Activated naive CD4-positive, alpha-beta T cell treated with anti-CD3 and anti-CD28 coated beads for 36 hours (primary cell): Measurements from ENCODE around the gene MAPKAPK3. TPM values are rescaled to one million over a fixed set of nuclear protein-coding genes. Genes with fewer than 3 reads are reported as not detected.

Experiments used
- CTCF ChIA-PET: fragments of 350-600 bp; sonication (Branson Sonifier 250); formaldehyde crosslinking; loops from one replicate; lab custom pipeline; 2021; ENCODE audit warnings: antibody characterized with exemption; lab: Charles Lee
- DNase-seq: peaks from one replicate; pipeline ENCODE4 v3.0.0-alpha.2; 2020
- H3K27ac Mint-ChIP-seq: one replicate; pipeline ENCODE4 v1.8.0; 2021; ENCODE audit warnings: mild to moderate bottlenecking, mixed read lengths
- H3K27me3 Mint-ChIP-seq: one replicate; pipeline ENCODE4 v1.8.0; 2021; ENCODE audit warnings: low read depth, mixed read lengths
- H3K36me3 Mint-ChIP-seq: one replicate; pipeline ENCODE4 v1.8.0; 2021; ENCODE audit warnings: low read depth, mixed read lengths
- H3K4me1 Mint-ChIP-seq: one replicate; pipeline ENCODE4 v1.8.0; 2021; ENCODE audit warnings: low read depth, mixed read lengths
- H3K4me3 Mint-ChIP-seq: one replicate; pipeline ENCODE4 v1.8.0; 2021; ENCODE audit warnings: mild to moderate bottlenecking, moderate library complexity, mixed read lengths
- H3K9me3 Mint-ChIP-seq: one replicate; pipeline ENCODE4 v1.8.0; 2021; ENCODE audit warnings: mixed read lengths
- intact Hi-C: fragments of 100-400 bp; cut with micrococcal nuclease; formaldehyde crosslinking; loops from one replicate; pipeline ENCODE4 v1.15.1; 2023
- total RNA-seq, 2 experiments: library from RNA; stranded (reverse); gene quantifications; one replicate each; pipeline ENCODE4 v1.2.3, GENCODE V29; 2021

MAPKAPK3 gene
- total RNA-seq, 2 experiments from 2014 or later: 105 to 106 TPM

GRCh38 chr3:50650018-50650417 is 33.1 kb downstream of the MAPKAPK3 start:
- intact Hi-C loops: no loop called here
- H3K27ac Mint-ChIP-seq: peak overlapping the region; percentile 32
- H3K36me3 Mint-ChIP-seq: peaks cover 7% of the 10 kb centered on the region
- CTCF ChIA-PET: interaction anchor here (0.6 to 10.6 kb wide), 4 partner anchors 16 to 35 kb away, joined by 3 to 148 read pairs (median 4); partner anchors contain the start of gene MAPKAPK3
- DNase-seq: no peak
- no peaks in the 10 kb centered on the region for H3K9me3 Mint-ChIP-seq
- H3K4me3 Mint-ChIP-seq: no peak overlapping the region
- no peaks in the 10 kb centered on the region for H3K27me3 Mint-ChIP-seq
- peaks cover 16% of the 10 kb centered on the region for H3K4me1 Mint-ChIP-seq

GRCh38 chr3:50651445-50651844 is 34.5 kb downstream of the MAPKAPK3 start:
- H3K4me1 Mint-ChIP-seq: peaks cover 22% of the 10 kb centered on the region
- intact Hi-C loops: no loop called here
- no peaks in the 10 kb centered on the region for H3K9me3 Mint-ChIP-seq
- CTCF ChIA-PET: interaction anchor here (0.8 to 10.6 kb wide), 5 partner anchors 30 to 102 kb away, joined by 3 to 148 read pairs (median 31); partner anchors contain the start of gene MAPKAPK3
- H3K27ac Mint-ChIP-seq: no peak overlapping the region
- no peaks in the 10 kb centered on the region for H3K27me3 Mint-ChIP-seq
- peaks cover 2% of the 10 kb centered on the region for H3K36me3 Mint-ChIP-seq
- no peak for DNase-seq
- H3K4me3 Mint-ChIP-seq: no peak overlapping the region

GRCh38 chr3:50651920-50652529 is 35.1 kb downstream of the MAPKAPK3 start:
- DNase-seq: no peak
- Mint-ChIP-seq H3K4me1 (peaks cover 22% of the 10 kb centered on the region), H3K27me3 (no peaks in the 10 kb centered on the region), H3K9me3 (no peaks in the 10 kb centered on the region), H3K36me3 (peaks cover 2% of the 10 kb centered on the region), H3K27ac (no peak overlapping the region), H3K4me3 (no peak overlapping the region)
- intact Hi-C loops: loop anchor here (1.0 kb wide), 3 partner anchors 28 to 80 kb away; no protein-coding TSS in a partner anchor
- CTCF ChIA-PET: interaction anchor here (0.7 to 10.6 kb wide), 22 partner anchors 8 to 248 kb away, joined by 3 to 148 read pairs (median 4); partner anchors contain the start of genes C3orf18 and MAPKAPK3

DNA sequence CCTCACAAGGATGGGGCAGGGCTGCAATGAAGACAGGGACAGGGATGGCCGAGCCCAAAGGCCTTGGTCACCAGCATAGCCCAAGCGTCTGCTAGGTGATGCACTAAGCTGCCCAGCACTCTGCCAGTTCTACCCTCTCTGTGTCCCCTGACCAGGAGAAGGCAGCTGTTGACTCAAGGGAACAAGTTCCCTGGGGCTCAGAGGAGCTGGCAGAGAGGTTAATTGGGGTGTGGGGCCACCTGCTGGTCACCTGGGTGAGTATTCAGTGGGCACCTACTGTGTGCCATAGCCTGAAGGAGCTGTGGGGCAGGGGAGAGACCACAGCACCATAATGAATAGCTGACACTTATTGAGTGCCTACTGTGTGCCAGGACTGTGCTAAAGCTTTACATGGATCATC is 35.8 kb downstream of the MAPKAPK3 start:
- Mint-ChIP-seq H3K9me3 (no peaks in the 10 kb centered on the region), H3K36me3 (no peaks in the 10 kb centered on the region), H3K27me3 (no peaks in the 10 kb centered on the region), H3K4me1 (peaks cover 22% of the 10 kb centered on the region), H3K4me3 (no peak overlapping the region), H3K27ac (no peak overlapping the region)
- DNase-seq: peak; percentile 84
- CTCF ChIA-PET: interaction anchor here (0.5 to 10.6 kb wide), 26 partner anchors 9 to 349 kb away, joined by 3 to 148 read pairs (median 4); partner anchors contain the start of genes C3orf18, CISH, HEMK1 and MAPKAPK3
- intact Hi-C loops: loop anchor here (1.0 kb wide), 4 partner anchors 28 to 80 kb away; no protein-coding TSS in a partner anchor

DNA sequence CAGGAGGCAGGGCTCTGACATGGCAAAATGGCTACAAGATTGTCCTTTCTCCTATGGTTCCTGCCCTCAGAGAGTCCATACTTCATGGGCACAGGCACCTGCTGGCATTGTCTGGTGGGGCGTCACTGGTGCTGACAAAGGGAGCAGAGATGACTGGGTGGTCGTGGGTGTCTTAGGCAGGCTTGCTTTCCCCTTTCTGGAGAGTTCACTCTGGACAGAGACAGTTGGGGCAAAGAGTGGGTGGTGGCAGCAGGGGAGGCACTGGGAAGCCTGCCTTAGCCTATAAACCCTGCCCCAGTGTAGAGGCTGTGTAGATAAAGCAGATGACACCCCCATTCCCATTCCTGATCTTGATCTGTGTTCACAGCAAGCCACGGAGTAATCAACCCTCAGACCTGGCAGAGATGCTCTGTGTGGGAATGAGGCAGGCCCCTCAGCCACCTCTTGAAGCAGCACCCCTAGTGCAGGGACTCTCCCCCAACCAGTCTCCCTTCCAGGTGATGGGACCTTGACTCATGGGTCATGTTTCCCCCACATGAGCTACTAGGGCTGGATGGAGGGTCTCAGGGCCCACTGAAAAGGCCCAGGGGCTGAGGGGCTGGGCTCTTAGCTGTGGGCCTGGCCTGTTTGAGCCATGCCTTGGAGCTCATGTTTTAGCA is 37.1 kb downstream of the MAPKAPK3 start:
- H3K36me3 Mint-ChIP-seq: no peaks in the 10 kb centered on the region
- intact Hi-C loops: loop anchor here (1.0 kb wide), 1 partner anchor 66 kb away; no protein-coding TSS in a partner anchor
- no peaks in the 10 kb centered on the region for H3K9me3 Mint-ChIP-seq
- H3K4me1 Mint-ChIP-seq: peaks cover 22% of the 10 kb centered on the region
- H3K27me3 Mint-ChIP-seq: no peaks in the 10 kb centered on the region
- H3K27ac Mint-ChIP-seq: peak overlapping the region; percentile 58
- H3K4me3 Mint-ChIP-seq: no peak overlapping the region
- CTCF ChIA-PET: interaction anchor here (0.9 to 10.6 kb wide), 13 partner anchors 8 to 112 kb away, joined by 3 to 148 read pairs (median 5); partner anchors contain the start of genes CISH, HEMK1 and MAPKAPK3
- DNase-seq: no peak

DNA sequence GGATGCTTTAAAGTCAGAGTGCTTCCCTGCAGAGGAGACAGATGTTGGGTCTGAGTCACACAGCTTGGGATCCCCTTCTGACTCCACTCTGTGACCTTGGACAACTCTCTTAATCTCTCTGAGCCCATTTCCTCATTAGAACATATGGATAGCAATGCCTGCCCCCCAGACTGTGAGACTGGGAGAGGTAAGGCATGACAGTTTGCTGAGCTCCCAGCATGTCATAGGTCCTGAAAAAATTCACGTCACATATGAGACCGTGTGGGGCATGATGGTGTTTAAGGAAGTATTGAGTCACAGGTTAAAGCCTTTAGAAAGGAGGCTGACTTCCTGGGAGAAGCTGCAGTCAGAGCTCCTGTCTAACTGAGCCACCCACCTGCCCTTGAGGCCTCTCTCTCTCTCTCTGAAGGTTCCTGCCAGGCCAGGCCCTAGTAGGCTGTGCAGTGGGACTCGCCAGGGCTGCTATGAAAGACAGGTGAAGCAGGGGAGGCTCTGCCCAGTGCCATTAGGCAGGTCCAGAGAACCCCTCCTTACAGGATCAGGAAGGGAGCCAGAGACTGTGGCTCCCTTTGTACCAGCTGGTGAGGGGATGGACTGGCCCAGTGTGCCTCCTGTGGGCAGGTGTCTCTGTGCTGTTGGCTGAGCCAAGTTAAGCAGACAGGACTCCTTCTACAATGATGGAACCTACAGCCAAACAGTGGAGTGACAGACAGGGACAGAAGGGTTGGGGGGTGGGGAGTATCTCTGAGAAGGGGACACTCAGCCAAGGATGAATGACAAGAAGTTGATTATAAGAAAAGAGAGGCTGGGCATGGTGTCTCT is 38.3 kb downstream of the MAPKAPK3 start:
- CTCF ChIA-PET: interaction anchor here (0.6 to 10.6 kb wide), 9 partner anchors 9 to 845 kb away, joined by 3 to 148 read pairs (median 7); partner anchors contain the start of genes DCAF1 and MAPKAPK3
- Mint-ChIP-seq H3K27ac (peak overlapping the region; percentile 78), H3K9me3 (no peaks in the 10 kb centered on the region), H3K4me3 (no peak overlapping the region), H3K27me3 (no peaks in the 10 kb centered on the region), H3K36me3 (no peaks in the 10 kb centered on the region), H3K4me1 (peaks cover 19% of the 10 kb centered on the region)
- peak; percentile 63 for DNase-seq
- intact Hi-C loops: loop anchor here (1.0 kb wide), 1 partner anchor 86 kb away; the partner anchor contains the start of gene HEMK1

GRCh38 chr3:50656417-50657195 is 39.7 kb downstream of the MAPKAPK3 start:
- Mint-ChIP-seq H3K9me3 (no peaks in the 10 kb centered on the region), H3K4me3 (no peak overlapping the region), H3K36me3 (no peaks in the 10 kb centered on the region), H3K4me1 (peaks cover 19% of the 10 kb centered on the region), H3K27me3 (no peaks in the 10 kb centered on the region), H3K27ac (no peak overlapping the region)
- DNase-seq: no peak
- CTCF ChIA-PET: interaction anchor here (0.8 to 10.6 kb wide), 3 partner anchors 19 to 84 kb away, joined by 4 to 148 read pairs (median 10); partner anchors contain the start of gene MAPKAPK3
- intact Hi-C loops: no loop called here

DNA sequence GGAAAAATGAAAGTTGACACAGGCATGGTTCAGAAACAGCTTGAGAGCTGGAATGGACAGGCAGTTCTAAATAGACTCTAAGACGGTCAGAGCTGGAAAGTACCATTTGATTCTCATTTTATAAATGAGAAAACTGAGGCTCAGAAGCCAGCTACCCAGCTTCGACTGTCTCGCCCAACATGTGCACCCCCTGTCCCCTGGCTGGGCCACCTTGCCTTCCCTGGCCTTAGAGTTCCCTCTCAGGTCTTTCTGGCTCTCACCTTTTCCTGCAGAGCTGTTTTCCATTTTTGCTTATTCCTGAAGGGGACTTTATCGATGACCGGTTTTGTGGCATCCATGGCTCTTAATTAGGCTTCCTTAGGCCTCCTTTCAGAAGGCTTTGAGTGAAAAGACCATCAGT is 40.5 kb downstream of the MAPKAPK3 start:
- Mint-ChIP-seq H3K36me3 (no peaks in the 10 kb centered on the region), H3K27me3 (no peaks in the 10 kb centered on the region), H3K9me3 (no peaks in the 10 kb centered on the region), H3K27ac (no peak overlapping the region), H3K4me3 (no peak overlapping the region), H3K4me1 (peaks cover 19% of the 10 kb centered on the region)
- CTCF ChIA-PET: interaction anchor here (0.8 to 10.6 kb wide), 2 partner anchors 18 to 43 kb away, joined by 4 to 148 read pairs; partner anchors contain the start of gene MAPKAPK3
- intact Hi-C loops: no loop called here
- DNase-seq: no peak

GRCh38 chr3:50657816-50658215 is 40.9 kb downstream of the MAPKAPK3 start:
- H3K9me3 Mint-ChIP-seq: no peaks in the 10 kb centered on the region
- H3K27ac Mint-ChIP-seq: no peak overlapping the region
- H3K4me1 Mint-ChIP-seq: peaks cover 19% of the 10 kb centered on the region
- intact Hi-C loops: no loop called here
- no peak overlapping the region for H3K4me3 Mint-ChIP-seq
- no peaks in the 10 kb centered on the region for H3K27me3 Mint-ChIP-seq
- no peak for DNase-seq
- CTCF ChIA-PET: interaction anchor here (10.6 kb wide), 1 partner anchor 43 kb away, joined by 148 read pairs; the partner anchor contains the start of gene MAPKAPK3
- H3K36me3 Mint-ChIP-seq: no peaks in the 10 kb centered on the region

GRCh38 chr3:50658416-50658815 is 41.5 kb downstream of the MAPKAPK3 start:
- intact Hi-C loops: no loop called here
- no peak overlapping the region for H3K27ac Mint-ChIP-seq

DNA sequence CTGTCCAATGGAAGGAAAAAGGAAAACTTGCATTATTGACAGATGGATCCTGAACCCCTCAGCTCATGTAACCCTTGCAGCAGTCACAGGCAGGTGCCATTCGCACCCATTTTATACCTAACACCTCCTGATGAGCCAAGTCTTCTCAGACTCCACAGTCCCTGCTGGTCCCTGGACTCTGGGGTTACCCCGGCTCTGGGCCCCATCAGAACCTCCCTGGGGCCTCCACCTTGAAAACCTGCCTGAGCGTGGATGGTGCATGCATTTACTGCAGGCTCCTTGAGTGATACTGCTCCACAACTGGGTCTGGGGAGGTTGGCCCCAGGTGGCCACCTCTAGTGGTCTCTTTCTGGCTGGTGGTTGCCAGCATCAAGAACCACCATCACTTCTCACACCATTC is 41.9 kb downstream of the MAPKAPK3 start:
- Mint-ChIP-seq H3K36me3 (no peaks in the 10 kb centered on the region), H3K27ac (no peak overlapping the region), H3K9me3 (no peaks in the 10 kb centered on the region), H3K4me1 (peaks cover 18% of the 10 kb centered on the region), H3K27me3 (no peaks in the 10 kb centered on the region), H3K4me3 (no peak overlapping the region)
- DNase-seq: no peak
- intact Hi-C loops: no loop called here
- CTCF ChIA-PET: interaction anchor here (10.6 kb wide), 1 partner anchor 44 kb away, joined by 148 read pairs; the partner anchor contains the start of gene MAPKAPK3

More at GRCh38 chr3:50658416-50658815, 41.5 kb downstream of the MAPKAPK3 start:
- Mint-ChIP-seq H3K36me3 (no peaks in the 10 kb centered on the region), H3K9me3 (no peaks in the 10 kb centered on the region), H3K27me3 (no peaks in the 10 kb centered on the region), H3K4me3 (no peak overlapping the region), H3K4me1 (peaks cover 19% of the 10 kb centered on the region)
- CTCF ChIA-PET: interaction anchor here (10.6 kb wide), 1 partner anchor 44 kb away, joined by 148 read pairs; the partner anchor contains the start of gene MAPKAPK3
- no peak for DNase-seq
